NB4 (cell line): Measurements from ENCODE around the gene TAS1R2.

Source experiments
- DNase-seq: peaks from one replicate; pipeline ENCODE4 v3.0.0; 2010; ENCODE audit warnings: low read depth
- H3K4me3 ChIP-seq: one replicate; pipeline ENCODE4 v1.5.1; 2011; ENCODE audit warnings: mild to moderate bottlenecking, low read depth, low read length, moderate library complexity
- MYC ChIP-seq: IDR thresholded peaks from 2 replicates; pipeline ENCODE4 v1.6.1; 2011; ENCODE audit warnings: low read depth, low read length
- POLR2A ChIP-seq: IDR thresholded peaks from 2 replicates; pipeline ENCODE4 v1.6.1; 2011; ENCODE audit warnings: mild to moderate bottlenecking; ENCODE audit not compliant: insufficient read length; ENCODE audit errors: extremely low read depth
- TF ChIP-seq, protein P1 (sequence below): IDR thresholded peaks from one replicate; pipeline ENCODE4 v1.5.1; 2012; ENCODE audit warnings: low read depth, low read length
- TF ChIP-seq, protein P2 (sequence below): IDR thresholded peaks from 2 replicates; pipeline ENCODE4 v1.6.1; 2011; ENCODE audit warnings: low read depth, low read length

Gene TAS1R2

DNA sequence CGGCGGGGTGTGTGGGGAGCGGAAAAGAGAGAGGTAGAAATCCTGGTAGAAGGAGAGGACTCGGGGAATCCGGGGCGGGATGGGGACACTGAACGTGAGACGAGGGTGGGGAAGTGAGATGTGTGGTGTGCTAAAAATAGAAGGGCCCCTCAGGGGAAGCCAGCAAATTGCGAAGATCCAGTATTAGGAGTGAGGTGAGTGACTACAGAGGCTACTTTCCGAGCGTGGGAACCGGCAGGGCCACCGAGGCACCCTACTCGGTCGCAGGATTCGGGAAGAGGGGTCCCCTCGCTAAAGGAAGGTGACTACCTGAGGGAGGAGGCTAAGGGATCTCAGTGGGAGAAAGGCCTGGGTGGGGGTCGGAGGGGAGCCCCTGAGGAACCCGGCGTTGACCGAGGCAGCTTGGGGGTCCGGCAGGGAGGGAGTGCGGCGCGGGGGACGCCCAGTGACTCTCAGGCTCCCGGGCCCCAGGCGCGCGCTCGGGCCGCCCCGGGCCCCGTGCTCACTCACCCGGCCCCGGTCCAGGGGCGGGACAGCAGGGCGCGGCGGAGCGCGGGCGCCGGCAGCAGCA is 42.6 kb upstream of the TAS1R2 start:
- peak; percentile 43 for DNase-seq
- H3K4me3 ChIP-seq: peak overlapping the region; percentile 76
- TF ChIP-seq, protein P1, sequence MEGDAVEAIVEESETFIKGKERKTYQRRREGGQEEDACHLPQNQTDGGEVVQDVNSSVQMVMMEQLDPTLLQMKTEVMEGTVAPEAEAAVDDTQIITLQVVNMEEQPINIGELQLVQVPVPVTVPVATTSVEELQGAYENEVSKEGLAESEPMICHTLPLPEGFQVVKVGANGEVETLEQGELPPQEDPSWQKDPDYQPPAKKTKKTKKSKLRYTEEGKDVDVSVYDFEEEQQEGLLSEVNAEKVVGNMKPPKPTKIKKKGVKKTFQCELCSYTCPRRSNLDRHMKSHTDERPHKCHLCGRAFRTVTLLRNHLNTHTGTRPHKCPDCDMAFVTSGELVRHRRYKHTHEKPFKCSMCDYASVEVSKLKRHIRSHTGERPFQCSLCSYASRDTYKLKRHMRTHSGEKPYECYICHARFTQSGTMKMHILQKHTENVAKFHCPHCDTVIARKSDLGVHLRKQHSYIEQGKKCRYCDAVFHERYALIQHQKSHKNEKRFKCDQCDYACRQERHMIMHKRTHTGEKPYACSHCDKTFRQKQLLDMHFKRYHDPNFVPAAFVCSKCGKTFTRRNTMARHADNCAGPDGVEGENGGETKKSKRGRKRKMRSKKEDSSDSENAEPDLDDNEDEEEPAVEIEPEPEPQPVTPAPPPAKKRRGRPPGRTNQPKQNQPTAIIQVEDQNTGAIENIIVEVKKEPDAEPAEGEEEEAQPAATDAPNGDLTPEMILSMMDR: no peak
- TF ChIP-seq MYC (no peak), POLR2A (no peak)
- TF ChIP-seq, protein P2, sequence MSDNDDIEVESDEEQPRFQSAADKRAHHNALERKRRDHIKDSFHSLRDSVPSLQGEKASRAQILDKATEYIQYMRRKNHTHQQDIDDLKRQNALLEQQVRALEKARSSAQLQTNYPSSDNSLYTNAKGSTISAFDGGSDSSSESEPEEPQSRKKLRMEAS: no peak

DNA sequence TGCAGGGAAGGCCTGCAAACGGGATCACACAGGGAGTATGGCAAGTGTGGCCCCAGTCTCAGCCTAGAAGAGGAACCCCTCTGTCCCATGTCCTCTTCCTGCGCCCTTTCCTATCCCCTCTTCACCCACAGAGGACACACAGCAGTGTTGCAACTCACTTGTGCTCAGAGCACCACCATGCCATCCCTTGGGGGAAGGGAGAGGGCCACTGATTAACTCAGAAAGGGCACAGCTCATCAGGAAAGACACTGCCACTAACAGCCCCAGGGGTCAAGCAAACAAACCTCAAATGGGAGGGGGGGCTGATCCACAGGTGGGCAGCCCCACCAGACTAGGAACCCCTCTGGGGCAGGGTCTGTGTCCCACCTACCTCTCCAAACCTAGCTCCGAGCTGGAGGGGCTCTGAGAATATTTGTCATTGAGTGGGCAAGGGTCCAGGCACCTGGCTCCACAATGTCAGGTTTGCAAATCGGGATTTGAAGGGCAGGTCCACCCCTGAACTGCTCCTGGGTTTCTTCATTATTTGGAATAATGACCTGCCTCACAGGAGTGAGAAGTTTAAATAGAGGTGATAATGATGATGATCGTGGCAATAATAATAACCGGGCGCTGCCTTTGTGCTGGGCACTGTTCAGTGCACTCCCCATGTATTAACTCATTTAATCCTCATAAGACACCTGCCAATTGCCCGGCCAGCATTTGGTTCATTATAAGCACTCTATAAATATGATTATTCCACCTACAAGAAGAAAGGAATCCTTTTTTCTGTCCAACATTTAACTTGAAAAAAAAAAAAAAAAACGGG is 41.9 kb upstream of the TAS1R2 start:
- DNase-seq: peak; percentile 34
- TF ChIP-seq, protein P2: no peak
- no peak for TF ChIP-seq POLR2A
- TF ChIP-seq, protein P1: no peak
- TF ChIP-seq MYC: no peak
- peak overlapping the region; percentile 76 for H3K4me3 ChIP-seq

DNA sequence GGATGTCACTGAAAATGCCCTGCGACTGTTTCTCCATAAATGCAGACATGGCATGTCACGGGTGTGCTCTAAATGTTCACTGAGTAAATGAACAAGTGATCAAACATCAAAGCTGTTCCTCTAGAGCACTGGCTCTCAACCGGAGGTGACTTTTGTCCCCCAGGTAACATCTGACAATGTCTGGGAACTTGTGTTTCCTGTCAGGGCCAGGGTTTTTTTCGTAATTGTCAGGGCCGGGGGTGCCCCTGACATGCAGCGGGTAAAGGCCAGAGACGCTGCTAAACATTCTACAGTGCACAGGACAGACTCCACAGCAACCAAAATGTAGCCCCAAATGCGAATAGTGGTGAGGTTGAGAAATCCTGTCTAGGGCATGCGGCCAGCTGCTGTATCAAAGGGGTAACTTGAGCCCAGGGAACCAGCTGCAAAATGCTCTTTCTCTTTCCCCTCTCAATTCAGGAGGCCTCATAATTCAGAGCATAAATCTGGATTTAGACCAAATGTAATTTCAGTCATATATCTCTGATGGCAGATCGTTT is 40.9 kb upstream of the TAS1R2 start:
- TF ChIP-seq POLR2A: no peak
- TF ChIP-seq, protein P1: no peak
- no peak for TF ChIP-seq MYC
- TF ChIP-seq, protein P2: no peak
- no peak for DNase-seq
- H3K4me3 ChIP-seq: no peak overlapping the region

DNA sequence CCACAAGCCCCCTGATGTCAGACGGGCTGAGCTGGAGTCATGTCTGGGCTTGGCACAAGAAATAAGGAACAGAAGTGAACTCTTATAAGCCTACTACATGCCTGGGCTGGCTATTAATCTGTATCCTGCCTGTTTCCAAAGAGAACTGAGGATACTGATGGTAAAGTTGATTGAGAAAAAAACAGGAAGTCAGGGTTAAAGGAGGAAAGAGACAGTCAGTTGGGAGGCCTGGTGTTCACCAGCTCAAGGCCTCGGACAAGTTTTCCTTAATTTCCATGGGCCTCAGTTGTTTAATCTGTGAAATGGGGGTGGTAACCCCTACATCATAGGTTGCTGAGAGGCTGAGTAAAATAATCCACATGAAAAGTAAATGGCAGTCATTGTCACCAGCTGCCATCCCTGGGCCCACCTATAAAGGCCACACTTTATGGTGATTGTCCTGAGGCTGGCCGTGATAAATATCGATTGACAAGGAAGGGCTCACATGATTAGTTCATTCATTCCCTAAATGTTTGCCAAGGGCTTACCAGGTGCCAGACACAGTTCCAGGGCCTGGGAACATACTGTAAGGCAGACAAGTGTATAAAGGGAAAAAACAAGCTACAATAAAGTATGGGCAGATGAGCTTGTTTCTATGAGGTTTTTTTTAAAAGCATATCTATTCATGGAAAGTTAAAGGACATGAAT is 40.0 kb upstream of the TAS1R2 start:
- H3K4me3 ChIP-seq: no peak overlapping the region
- TF ChIP-seq, protein P2: no peak
- TF ChIP-seq POLR2A: no peak
- TF ChIP-seq MYC: no peak
- TF ChIP-seq, protein P1: no peak

DNA sequence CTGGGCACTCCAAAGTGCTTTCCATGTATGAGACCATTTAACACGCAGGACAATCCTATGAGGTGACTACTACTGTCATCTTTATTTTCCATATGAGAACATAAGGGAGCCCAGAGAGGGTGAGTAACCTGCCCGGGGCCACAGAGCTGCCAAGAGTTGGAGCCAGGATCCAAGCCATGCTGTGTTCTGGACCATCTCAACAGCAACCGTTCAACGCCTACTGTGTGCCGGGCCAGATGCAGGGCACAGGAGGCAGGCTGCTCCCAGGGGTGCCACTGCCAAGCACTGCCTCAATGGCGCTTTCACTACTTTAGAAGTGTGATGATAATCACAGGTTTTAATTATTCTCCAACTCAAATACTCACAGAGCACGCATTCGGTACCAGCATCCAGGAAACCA is 39.1 kb upstream of the TAS1R2 start:
- no peak for DNase-seq
- H3K4me3 ChIP-seq: no peak overlapping the region
- TF ChIP-seq, protein P2: no peak
- TF ChIP-seq POLR2A (no peak), MYC (no peak)
- TF ChIP-seq, protein P1: no peak

More for the DNA sequence above, 40.0 kb upstream of the TAS1R2 start:
- no peak for DNase-seq
